ENCODE results near the gene SLIT3. TPM values are rescaled to one million over a fixed set of nuclear protein-coding genes. Genes with fewer than 3 reads are reported as not detected.

SLIT3 gene
- total and polyA plus RNA-seq, 5 donors from 2014 or later = not detected

- H3K27me3 Mint-ChIP-seq = no peaks in the 10 kb centered on the region
- Histone ChIP-seq H3K27ac (ENCODE audit: insufficient read depth, low read length, poor library complexity, severe bottlenecking) (no peak overlapping the region), H3K4me1 (ENCODE audit: control insufficient read depth, insufficient read depth, low read length, poor library complexity, severe bottlenecking) (no peaks in the 10 kb centered on the region), H3K9me3 (ENCODE audit: control insufficient read depth in 2 of 2, low read length in 2 of 2) (no peaks in the 10 kb centered on the region), H3K27me3 (ENCODE audit: control insufficient read depth, insufficient read depth, low read length) (no peaks in the 10 kb centered on the region), H3K36me3 (ENCODE audit: control insufficient read depth, insufficient read depth, low read length) (no peaks in the 10 kb centered on the region), H3K4me3 (ENCODE audit: low read depth, low read length) (no peak overlapping the region)
- peaks cover 0 to 7% (median 0%) of the 10 kb centered on the region in 7 donors for H3K9me3 Mint-ChIP-seq
- H3K4me1 Mint-ChIP-seq = no peaks in the 10 kb centered on the region
- ATAC-seq (ENCODE audit: low read depth in 2 of 2) (no peak), DNase-seq (no peak)
- no peak overlapping the region for H3K4me3 Mint-ChIP-seq
- H3K36me3 Mint-ChIP-seq = no peaks in the 10 kb centered on the region
- no peak overlapping the region for H3K27ac Mint-ChIP-seq
These were observed 103.6 kb downstream of the SLIT3 start for GRCh38 chr5:169197343-169197742.

DNA sequence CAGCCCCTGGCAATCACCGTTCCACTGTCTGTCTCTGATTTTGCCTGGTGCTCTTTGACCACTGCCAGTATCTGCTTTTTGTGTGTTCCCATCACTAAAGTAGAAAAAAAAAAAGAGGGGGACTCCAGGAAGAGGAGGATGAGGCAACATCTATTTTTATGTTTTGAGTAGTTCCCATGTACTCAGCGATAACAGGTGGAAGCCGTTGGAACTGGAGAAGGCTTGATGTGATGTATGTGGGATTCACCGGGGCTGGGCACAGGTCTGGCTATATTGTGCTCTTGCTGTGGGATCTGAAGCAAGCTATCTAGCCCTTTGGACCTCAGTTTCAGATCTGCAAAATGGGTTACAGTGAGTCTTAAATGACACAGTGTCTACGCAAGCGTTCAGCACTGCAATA lies 104.9 kb downstream of the SLIT3 start:
- Mint-ChIP-seq H3K4me1 (no peaks in the 10 kb centered on the region), H3K27me3 (no peaks in the 10 kb centered on the region), H3K4me3 (no peak overlapping the region), H3K27ac (no peak overlapping the region), H3K9me3 (peaks cover 0 to 4% (median 0%) of the 10 kb centered on the region in 7 donors), H3K36me3 (no peaks in the 10 kb centered on the region)
- Histone ChIP-seq H3K4me1 (ENCODE audit: control insufficient read depth, insufficient read depth, low read length, poor library complexity, severe bottlenecking) (no peaks in the 10 kb centered on the region), H3K9me3 (ENCODE audit: control insufficient read depth in 2 of 2, low read length in 2 of 2) (no peaks in the 10 kb centered on the region), H3K27ac (ENCODE audit: insufficient read depth, low read length, poor library complexity, severe bottlenecking) (no peak overlapping the region), H3K36me3 (ENCODE audit: control insufficient read depth, insufficient read depth, low read length) (no peaks in the 10 kb centered on the region), H3K4me3 (ENCODE audit: low read depth, low read length) (no peak overlapping the region), H3K27me3 (ENCODE audit: control insufficient read depth, insufficient read depth, low read length) (no peaks in the 10 kb centered on the region)
- no peak for ATAC-seq (ENCODE audit: low read depth in 2 of 2)
- no peak for DNase-seq

GRCh38 chr5:169195601-169196000 lies 105.3 kb downstream of the SLIT3 start:
- ATAC-seq (ENCODE audit: low read depth in 2 of 2) (no peak), DNase-seq (no peak)
- H3K4me3 ChIP-seq (ENCODE audit: low read depth, low read length) = no peak overlapping the region
- no peak overlapping the region for H3K27ac Mint-ChIP-seq
- H3K9me3 ChIP-seq (ENCODE audit: control insufficient read depth in 2 of 2, low read length in 2 of 2) = no peaks in the 10 kb centered on the region
- H3K27me3 ChIP-seq (ENCODE audit: control insufficient read depth, insufficient read depth, low read length) = peaks cover under 1% of the 10 kb centered on the region
- H3K4me1 ChIP-seq (ENCODE audit: control insufficient read depth, insufficient read depth, low read length, poor library complexity, severe bottlenecking) = no peaks in the 10 kb centered on the region
- H3K27ac ChIP-seq (ENCODE audit: insufficient read depth, low read length, poor library complexity, severe bottlenecking) = no peak overlapping the region
- H3K36me3 ChIP-seq (ENCODE audit: control insufficient read depth, insufficient read depth, low read length) = no peaks in the 10 kb centered on the region
- H3K36me3 Mint-ChIP-seq = no peaks in the 10 kb centered on the region
- H3K27me3 Mint-ChIP-seq = no peaks in the 10 kb centered on the region
- no peaks in the 10 kb centered on the region for H3K4me1 Mint-ChIP-seq
- H3K4me3 Mint-ChIP-seq = no peak overlapping the region
- peaks cover 0 to 4% (median 0%) of the 10 kb centered on the region in 7 donors for H3K9me3 Mint-ChIP-seq

DNA sequence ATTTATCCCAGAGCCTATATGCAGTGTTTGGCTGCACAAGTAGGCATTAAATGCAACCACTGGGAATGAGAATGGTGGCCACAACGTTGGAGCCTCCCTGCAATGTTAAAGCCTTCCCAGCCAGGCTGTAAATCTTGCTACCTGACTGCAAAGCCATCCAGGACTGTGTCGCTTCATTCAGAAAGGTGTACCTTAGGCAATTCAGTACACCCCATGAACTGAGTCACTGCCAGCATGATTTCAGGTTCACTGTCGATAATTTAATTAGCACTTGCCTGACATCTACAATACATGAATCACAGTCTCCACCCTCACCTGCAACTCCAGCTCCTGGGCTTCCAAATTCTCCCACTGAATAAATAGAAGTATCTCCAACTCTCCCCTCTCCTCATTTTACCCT lies 108.4 kb downstream of the SLIT3 start:
- peaks cover 2% of the 10 kb centered on the region for H3K27me3 ChIP-seq (ENCODE audit: control insufficient read depth, insufficient read depth, low read length)
- Mint-ChIP-seq H3K9me3 (peaks cover 0 to 3% (median 0%) of the 10 kb centered on the region in 7 donors), H3K4me1 (no peaks in the 10 kb centered on the region), H3K27ac (no peak overlapping the region), H3K27me3 (no peaks in the 10 kb centered on the region), H3K36me3 (no peaks in the 10 kb centered on the region), H3K4me3 (no peak overlapping the region)
- no peak overlapping the region for H3K27ac ChIP-seq (ENCODE audit: insufficient read depth, low read length, poor library complexity, severe bottlenecking)
- DNase-seq (no peak), ATAC-seq (ENCODE audit: low read depth in 2 of 2) (no peak)
- no peaks in the 10 kb centered on the region for H3K36me3 ChIP-seq (ENCODE audit: control insufficient read depth, insufficient read depth, low read length)
- H3K9me3 ChIP-seq (ENCODE audit: control insufficient read depth in 2 of 2, low read length in 2 of 2) = no peaks in the 10 kb centered on the region
- H3K4me1 ChIP-seq (ENCODE audit: control insufficient read depth, insufficient read depth, low read length, poor library complexity, severe bottlenecking) = no peaks in the 10 kb centered on the region
- no peak overlapping the region for H3K4me3 ChIP-seq (ENCODE audit: low read depth, low read length)

DNA sequence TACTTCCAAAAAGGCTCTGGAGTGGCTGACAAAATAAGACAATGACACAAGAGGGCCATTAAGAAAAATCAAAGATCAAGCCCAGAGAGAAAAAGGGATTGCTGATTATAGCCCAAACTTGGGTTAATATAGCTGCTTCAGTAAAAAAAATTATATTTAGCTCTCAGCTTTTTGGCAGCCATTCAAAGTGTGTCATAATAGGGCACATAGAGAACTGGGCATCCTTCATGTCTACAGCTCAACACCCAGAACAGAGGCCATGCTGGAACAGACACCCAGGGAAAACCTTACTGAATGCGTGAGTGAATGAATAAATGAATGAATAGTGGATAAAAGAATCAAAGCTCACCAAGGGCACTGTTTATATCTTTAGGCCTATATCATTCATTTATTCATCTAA lies 110.1 kb downstream of the SLIT3 start:
- Histone ChIP-seq H3K9me3 (ENCODE audit: control insufficient read depth in 2 of 2, low read length in 2 of 2) (no peaks in the 10 kb centered on the region), H3K4me1 (ENCODE audit: control insufficient read depth, insufficient read depth, low read length, poor library complexity, severe bottlenecking) (no peaks in the 10 kb centered on the region), H3K4me3 (ENCODE audit: low read depth, low read length) (no peak overlapping the region), H3K27me3 (ENCODE audit: control insufficient read depth, insufficient read depth, low read length) (peaks cover 2% of the 10 kb centered on the region), H3K27ac (ENCODE audit: insufficient read depth, low read length, poor library complexity, severe bottlenecking) (no peak overlapping the region), H3K36me3 (ENCODE audit: control insufficient read depth, insufficient read depth, low read length) (no peaks in the 10 kb centered on the region)
- no peaks in the 10 kb centered on the region for H3K27me3 Mint-ChIP-seq
- ATAC-seq (ENCODE audit: low read depth in 2 of 2) = no peak
- DNase-seq = no peak
- H3K9me3 Mint-ChIP-seq = peaks cover 0 to 3% (median 0%) of the 10 kb centered on the region in 7 donors
- no peak overlapping the region for H3K4me3 Mint-ChIP-seq
- H3K27ac Mint-ChIP-seq = no peak overlapping the region
- H3K36me3 Mint-ChIP-seq = no peaks in the 10 kb centered on the region
- H3K4me1 Mint-ChIP-seq = no peaks in the 10 kb centered on the region

DNA sequence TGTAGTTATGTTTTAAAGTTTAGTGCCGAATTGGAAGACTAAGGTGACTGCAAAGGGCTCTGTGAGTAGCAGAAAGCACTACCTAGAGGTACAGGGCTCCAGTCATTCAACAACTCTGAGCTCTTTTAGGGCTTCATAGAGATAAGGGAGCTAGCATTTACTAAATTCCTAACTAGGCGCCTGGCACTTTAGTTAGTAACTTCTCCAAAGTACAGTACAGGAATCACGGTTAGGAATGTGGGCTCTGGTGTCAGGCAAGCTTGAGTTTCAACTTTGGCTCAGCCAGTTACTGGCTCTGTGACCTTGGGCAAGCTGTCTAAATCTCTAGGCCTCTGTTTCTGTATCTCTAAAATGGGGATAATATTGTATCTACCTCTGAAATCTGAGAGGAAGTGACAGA lies 115.3 kb downstream of the SLIT3 start:
- H3K9me3 ChIP-seq (ENCODE audit: control insufficient read depth in 2 of 2, low read length in 2 of 2) = no peaks in the 10 kb centered on the region
- H3K27me3 ChIP-seq (ENCODE audit: control insufficient read depth, insufficient read depth, low read length) = peaks cover 2% of the 10 kb centered on the region
- no peaks in the 10 kb centered on the region for H3K9me3 Mint-ChIP-seq
- no peak for DNase-seq
- H3K36me3 Mint-ChIP-seq = no peaks in the 10 kb centered on the region
- H3K4me3 Mint-ChIP-seq = no peak overlapping the region
- no peaks in the 10 kb centered on the region for H3K4me1 ChIP-seq (ENCODE audit: control insufficient read depth, insufficient read depth, low read length, poor library complexity, severe bottlenecking)
- H3K27ac Mint-ChIP-seq = no peak overlapping the region
- no peak overlapping the region for H3K27ac ChIP-seq (ENCODE audit: insufficient read depth, low read length, poor library complexity, severe bottlenecking)
- ATAC-seq (ENCODE audit: low read depth in 2 of 2) = no peak
- no peaks in the 10 kb centered on the region for H3K4me1 Mint-ChIP-seq
- H3K27me3 Mint-ChIP-seq = peaks cover 4% of the 10 kb centered on the region
- no peak overlapping the region for H3K4me3 ChIP-seq (ENCODE audit: low read depth, low read length)
- H3K36me3 ChIP-seq (ENCODE audit: control insufficient read depth, insufficient read depth, low read length) = no peaks in the 10 kb centered on the region

- Mint-ChIP-seq H3K36me3 (no peaks in the 10 kb centered on the region), H3K4me1 (no peaks in the 10 kb centered on the region), H3K27me3 (peaks cover 4% of the 10 kb centered on the region), H3K4me3 (no peak overlapping the region), H3K9me3 (no peaks in the 10 kb centered on the region), H3K27ac (no peak overlapping the region)
- DNase-seq (no peak), ATAC-seq (ENCODE audit: low read depth in 2 of 2) (no peak)
- H3K4me3 ChIP-seq (ENCODE audit: low read depth, low read length) = no peak overlapping the region
- no peaks in the 10 kb centered on the region for H3K36me3 ChIP-seq (ENCODE audit: control insufficient read depth, insufficient read depth, low read length)
- H3K4me1 ChIP-seq (ENCODE audit: control insufficient read depth, insufficient read depth, low read length, poor library complexity, severe bottlenecking) = no peaks in the 10 kb centered on the region
- H3K27me3 ChIP-seq (ENCODE audit: control insufficient read depth, insufficient read depth, low read length) = no peaks in the 10 kb centered on the region
- no peaks in the 10 kb centered on the region for H3K9me3 ChIP-seq (ENCODE audit: control insufficient read depth in 2 of 2, low read length in 2 of 2)
- no peak overlapping the region for H3K27ac ChIP-seq (ENCODE audit: insufficient read depth, low read length, poor library complexity, severe bottlenecking)
These were observed 117.4 kb downstream of the SLIT3 start for GRCh38 chr5:169183576-169183975.

GRCh38 chr5:169182797-169183196 lies 118.1 kb downstream of the SLIT3 start:
- Histone ChIP-seq H3K9me3 (ENCODE audit: control insufficient read depth in 2 of 2, low read length in 2 of 2) (no peaks in the 10 kb centered on the region), H3K4me1 (ENCODE audit: control insufficient read depth, insufficient read depth, low read length, poor library complexity, severe bottlenecking) (no peaks in the 10 kb centered on the region), H3K4me3 (ENCODE audit: low read depth, low read length) (no peak overlapping the region), H3K36me3 (ENCODE audit: control insufficient read depth, insufficient read depth, low read length) (no peaks in the 10 kb centered on the region), H3K27ac (ENCODE audit: insufficient read depth, low read length, poor library complexity, severe bottlenecking) (no peak overlapping the region), H3K27me3 (ENCODE audit: control insufficient read depth, insufficient read depth, low read length) (no peaks in the 10 kb centered on the region)
- H3K4me3 Mint-ChIP-seq = no peak overlapping the region
- H3K36me3 Mint-ChIP-seq = no peaks in the 10 kb centered on the region
- H3K9me3 Mint-ChIP-seq = no peaks in the 10 kb centered on the region
- peaks cover 4% of the 10 kb centered on the region for H3K27me3 Mint-ChIP-seq
- DNase-seq (no peak), ATAC-seq (ENCODE audit: low read depth in 2 of 2) (no peak)
- no peak overlapping the region for H3K27ac Mint-ChIP-seq
- H3K4me1 Mint-ChIP-seq = no peaks in the 10 kb centered on the region

Measured in CD4-positive, CD25-positive, alpha-beta regulatory T cell (primary cell).